GM18868 (cell line): ENCODE results near the gene S100P.
"Not testable (repeated sequence)": the region's sequence is repeated elsewhere in the genome, so short reads cannot be mapped to it uniquely, and the experiment has no call there.

Experiments used
- ATAC-seq: cut with Tn5 transposase; IDR thresholded peaks from one replicate; pipeline ENCODE4 v1.9.1; 2021; ENCODE audit warnings: mild to moderate bottlenecking, moderate library complexity; ENCODE audit not compliant: unreplicated experiment

S100P gene

GRCh38 chr4:6720202-6720699 lies 26.6 kb downstream of the S100P start:
- ATAC-seq = no peak

DNA sequence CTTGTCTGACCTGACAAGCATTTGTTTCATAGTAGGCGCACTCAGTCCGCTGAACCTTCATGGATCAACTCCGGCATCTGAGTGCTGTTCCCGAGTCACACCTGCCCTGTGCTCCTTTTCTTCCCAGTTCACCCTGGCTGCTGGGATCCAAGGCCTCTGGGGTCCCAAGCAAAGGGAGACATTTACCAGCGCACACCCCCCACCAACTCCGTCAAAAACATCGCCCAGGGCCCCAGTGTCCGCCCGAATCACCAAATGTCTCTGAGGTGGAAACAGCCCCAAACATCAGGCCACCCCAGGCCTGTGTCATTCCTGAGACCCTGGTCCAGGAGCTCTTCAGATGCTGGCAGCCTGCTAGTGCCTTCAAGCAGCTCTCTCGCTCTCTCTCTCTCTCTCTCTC lies 27.4 kb downstream of the S100P start:
- no peak for ATAC-seq

DNA sequence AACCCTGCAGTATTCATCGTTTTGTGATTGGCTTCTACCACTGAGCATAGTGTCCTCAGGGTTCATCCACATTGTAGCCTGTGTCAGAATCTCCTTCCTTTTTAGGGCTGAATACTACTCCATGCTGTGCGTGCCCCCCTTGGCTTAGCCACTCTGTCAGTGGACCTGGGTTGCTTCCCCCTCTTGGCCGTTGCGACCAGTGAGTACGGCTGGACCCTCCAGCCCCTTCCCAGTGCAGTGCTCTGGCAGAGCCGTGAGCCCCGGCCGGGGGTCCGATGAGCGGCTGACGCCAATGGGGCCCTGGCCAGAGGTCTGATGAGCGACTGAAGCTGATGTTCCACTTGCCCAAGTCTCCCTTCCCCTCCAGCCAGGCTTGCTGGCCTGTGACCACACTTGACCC lies 29.2 kb downstream of the S100P start:
- ATAC-seq = no peak

- no peak for ATAC-seq
These were observed 30.2 kb downstream of the S100P start for GRCh38 chr4:6723851-6724250.

DNA sequence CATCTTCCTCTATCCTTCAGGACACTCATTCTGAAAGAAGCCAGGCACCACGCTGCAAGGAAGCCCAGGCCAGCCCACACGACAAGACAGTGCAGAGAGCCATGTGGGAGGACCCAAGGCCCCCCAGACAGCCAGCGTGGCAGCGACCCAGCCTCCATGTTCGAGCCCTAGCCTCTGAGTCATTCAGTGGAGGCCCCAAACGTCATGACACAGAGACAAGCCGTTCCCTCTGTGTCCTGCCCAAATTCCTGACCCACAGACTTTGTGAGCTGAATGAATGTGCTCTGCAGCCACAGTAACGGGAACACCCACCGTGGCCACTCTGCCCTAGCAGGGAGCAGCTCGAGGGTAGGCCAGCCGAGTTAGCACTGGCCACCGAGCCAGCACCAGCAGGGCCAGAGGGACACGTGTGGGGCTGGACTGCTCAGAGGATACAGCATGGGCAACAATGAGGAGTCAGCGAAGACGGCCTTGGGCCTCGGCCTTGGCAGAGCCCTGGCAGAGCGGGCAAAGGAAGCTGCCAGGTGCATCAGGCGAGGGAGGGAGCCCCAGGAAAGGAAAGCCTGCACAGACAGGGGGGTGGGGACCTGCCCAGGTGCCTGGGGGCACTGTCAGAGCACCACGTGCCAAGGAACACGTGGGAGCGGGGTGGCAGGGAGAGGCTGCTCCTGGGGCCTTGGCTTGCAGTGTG lies 30.9 kb downstream of the S100P start:
- no peak for ATAC-seq

DNA sequence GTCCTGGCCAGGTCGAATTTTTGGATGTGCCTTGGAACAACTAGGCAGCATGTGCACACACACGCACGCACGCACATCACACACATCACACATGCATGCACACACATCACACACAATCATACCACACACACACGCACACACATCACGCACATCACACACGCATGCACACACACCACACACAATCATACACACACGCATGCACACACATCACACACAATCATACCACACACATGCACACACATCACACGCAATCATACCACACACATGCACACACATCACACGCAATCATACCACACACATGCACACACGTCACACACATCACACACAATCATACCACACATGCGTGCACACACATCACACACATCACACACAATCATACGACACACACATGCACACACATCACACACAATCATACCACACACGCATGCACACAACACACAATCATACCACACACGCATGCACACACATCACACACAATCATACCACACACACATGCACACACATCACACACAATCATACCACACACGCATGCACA lies 31.8 kb downstream of the S100P start:
- ATAC-seq = not testable (repeated sequence)

DNA sequence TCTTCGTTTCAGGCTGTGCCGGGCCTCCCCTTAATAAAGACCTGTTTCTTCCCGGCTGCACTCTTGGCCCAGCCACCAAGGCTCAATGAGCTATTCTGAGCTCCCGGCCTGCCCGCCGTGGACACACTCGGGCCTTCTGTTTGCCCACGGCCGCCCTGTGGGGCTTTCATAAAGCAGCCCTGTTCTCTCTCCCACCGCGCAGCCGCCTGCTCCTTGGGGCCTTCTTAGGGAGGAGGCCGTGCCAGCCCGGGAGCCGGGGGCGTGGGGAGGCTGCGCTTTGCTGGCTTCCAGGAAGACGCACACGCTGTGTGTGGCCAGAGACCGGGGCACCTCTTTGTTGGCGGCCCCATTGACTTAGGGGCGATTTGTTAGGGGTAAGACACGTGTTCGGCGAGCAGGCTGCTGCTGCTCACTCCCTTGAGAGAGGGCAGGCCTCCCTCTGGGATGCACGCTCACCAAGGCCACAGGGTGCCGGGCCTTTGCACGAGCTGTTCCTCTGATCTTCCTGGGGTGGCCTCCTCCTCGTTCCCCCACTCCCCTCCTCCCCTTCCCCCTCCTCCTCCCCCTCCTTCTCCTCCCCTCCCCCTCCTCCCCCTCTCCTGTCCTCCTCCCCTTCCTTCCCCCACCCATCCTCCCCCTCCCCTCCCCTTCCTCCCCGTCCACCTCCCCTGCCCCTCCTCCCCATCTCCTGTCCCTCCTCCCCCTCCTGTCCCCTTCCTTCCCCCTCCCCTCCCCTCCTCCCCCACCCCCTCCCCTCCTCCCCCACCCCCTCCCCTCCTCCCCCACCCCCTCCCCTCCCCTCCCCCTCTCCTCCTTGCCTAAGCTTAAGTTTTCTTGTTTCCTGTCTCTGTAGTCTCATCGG lies 33.6 kb downstream of the S100P start:
- no peak for ATAC-seq

DNA sequence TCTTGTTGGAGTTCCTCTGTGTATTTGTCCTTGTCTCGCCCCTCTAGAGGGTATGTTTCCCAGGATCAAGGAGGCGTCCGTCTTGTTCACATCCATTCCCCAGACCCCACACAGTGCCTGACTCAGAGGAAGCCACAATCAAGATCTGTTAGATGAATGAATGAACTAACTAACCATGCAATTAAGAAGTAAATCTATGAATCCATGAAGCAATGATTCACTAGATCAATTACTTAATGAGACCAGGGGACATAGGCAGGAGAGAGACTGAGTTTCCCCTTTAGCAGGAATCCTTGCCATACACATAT lies 34.2 kb downstream of the S100P start:
- ATAC-seq = no peak

DNA sequence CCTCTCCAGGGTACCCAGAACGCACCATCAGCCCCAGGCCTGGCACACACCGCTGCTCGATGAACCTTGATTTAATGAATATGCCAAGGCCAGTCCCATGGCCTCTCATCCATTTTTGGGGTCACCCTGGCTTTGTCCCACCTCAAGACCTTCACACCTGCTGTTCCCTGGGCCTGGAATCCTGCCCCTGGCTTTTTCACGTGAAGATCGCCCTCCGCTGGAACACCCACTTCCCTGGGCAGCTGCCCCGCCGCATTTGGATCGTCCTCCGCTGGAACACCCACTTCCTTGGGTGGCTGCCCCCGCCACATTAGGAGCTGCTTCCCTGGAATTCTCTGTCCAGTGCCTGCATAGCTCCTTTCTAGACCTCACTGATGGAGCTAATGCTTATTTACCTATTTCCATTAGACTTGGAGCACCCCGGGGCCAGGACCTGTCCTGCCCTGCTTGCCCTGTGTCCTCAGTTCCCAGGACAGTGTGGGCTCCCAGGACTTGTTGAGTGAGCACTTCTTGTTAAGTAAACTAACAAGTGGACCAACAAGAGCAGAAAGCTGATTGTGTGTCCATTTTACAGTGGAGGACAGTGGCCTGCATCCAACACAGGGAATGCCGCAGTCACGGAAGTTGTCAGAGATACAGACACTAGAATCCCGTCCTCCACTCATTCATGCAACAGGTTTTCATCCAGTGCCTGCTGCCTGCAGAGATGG lies 34.8 kb downstream of the S100P start:
- no peak for ATAC-seq

DNA sequence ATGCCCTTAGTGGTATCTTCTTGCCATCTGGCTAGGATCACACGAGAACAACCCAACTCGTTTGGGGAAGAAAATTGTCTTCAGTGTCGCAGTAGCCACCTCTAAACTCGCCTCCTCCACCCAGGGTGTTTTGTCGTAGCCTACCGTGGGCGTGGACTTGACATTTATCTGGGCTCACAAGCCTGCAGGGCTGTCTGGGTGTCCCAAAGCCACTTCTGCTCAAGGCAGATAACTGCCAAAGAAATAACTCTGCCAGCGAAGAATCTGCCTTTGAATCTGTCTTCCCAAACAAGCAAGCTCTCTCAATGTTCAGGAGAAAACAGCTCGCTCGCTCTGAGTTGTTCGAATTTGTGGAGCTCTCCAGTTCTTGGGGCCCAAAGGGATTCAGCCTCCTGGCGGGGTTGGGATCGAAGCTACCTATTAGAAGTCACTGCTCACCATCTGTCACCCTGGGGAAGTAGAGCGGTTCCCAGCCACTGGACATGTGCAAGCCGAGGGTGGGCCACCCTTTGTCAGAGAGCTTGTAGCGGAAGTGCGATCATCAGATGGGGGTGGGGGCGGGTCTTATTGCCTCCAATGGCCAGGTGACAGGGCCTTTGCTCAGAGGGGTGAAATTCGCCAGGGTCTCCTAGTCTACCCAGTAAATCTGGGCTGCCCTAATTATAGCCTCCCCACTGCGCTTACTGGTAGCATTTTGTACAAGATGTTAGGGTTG lies 37.1 kb downstream of the S100P start:
- ATAC-seq = no peak

DNA sequence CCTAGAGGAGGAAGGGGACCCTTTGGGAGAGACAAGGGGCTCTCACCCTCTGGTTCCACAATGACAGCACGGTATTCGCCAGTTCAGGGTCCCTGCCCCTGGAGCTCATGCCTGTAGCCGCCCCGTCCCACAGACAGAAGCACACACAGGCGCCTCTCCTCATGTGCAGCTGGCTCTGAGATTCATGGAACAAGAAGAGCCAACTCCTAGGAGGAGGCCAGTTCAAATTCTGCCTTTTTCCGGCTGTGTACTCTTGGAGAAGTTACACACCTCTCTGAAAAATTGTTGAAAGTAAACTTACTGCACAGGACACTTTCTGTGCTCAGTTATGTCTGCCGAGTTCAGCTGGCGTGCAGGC lies 37.6 kb downstream of the S100P start:
- no peak for ATAC-seq

DNA sequence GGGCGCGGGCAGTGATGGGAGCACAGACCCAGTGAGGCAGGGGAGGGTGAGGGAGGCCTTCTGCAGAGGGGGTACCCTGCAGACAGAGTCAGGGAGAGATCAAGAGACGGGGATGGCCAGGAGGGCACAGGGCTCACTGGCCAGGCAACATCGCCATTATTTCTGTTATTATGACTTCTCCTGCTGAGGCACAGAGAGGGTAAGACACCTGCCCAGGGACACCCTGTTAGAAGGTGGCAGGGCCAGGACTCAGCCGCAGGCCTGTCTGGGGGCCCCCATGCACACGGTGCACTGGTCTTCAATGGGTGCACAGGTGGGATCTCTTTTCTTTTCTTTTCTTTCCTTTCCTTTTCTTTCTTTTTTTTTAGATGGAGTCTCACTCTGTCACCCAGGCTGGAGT lies 38.1 kb downstream of the S100P start:
- no peak for ATAC-seq

- ATAC-seq = no peak
These were observed 39.0 kb downstream of the S100P start for GRCh38 chr4:6732441-6733357.

GRCh38 chr4:6733358-6734164 lies 39.9 kb downstream of the S100P start:
- no peak for ATAC-seq

- ATAC-seq = no peak
These were observed 40.6 kb downstream of the S100P start for GRCh38 chr4:6734165-6734786.

- no peak for ATAC-seq
These were observed 46.2 kb downstream of the S100P start for GRCh38 chr4:6739920-6740319.

DNA sequence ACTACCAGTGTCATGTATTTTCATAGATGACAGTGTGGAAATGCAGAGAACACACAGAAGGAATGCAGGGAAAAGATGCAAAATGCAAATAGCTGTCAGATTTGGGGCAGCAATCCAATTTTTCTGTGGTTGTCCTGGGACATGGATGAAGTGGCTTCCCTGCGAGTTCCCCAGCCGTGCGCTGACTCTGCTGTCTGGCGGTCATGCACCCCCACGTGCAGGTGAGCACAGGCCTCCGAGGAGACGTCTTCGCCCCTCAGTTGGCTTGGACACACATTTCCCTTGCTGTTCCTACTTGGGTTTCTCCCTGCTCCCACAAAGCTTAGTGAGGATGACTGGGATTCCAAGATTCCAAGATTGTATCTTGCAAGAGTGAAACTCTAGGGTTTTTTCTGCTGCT lies 46.7 kb downstream of the S100P start:
- no peak for ATAC-seq

- ATAC-seq = no peak
These were observed 48.8 kb downstream of the S100P start for GRCh38 chr4:6742507-6742906.

DNA sequence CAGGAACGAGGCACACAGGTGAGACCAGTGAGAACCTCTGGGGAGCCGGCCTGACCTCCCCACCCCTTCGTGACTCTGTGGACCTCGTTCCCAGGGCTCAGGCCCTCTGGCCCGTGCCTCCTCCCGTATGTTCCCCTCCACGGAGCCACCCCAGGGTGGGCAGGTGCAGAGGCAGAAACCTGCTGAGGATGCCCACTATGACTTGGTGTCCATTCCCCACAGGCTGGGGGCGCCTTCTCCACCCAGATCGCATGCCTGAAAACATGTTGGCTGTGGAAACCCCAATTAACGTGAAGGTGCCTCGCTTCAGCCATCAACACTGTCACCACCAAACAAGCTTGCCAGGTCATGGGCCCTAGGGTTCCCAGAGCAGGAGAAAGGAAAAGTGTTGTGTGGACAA lies 49.3 kb downstream of the S100P start:
- no peak for ATAC-seq
